K562 (cell line): Measurements from ENCODE around the gene PLCB1.

ENCODE experiments used
- CBX2 ChIP-seq: fragments of 200-600 bp; sonication (generic); IDR thresholded peaks from one replicate; pipeline ENCODE4 v1.6.1; 2012; ENCODE audit warnings: mild to moderate bottlenecking, low read length, inconsistent platforms; ENCODE audit not compliant: insufficient read depth, poor library complexity, severe bottlenecking
- CHD1 ChIP-seq: fragments of 200-600 bp; sonication (generic); IDR thresholded peaks from one replicate; pipeline ENCODE4 v1.6.1; 2012; ENCODE audit warnings: mild to moderate bottlenecking, moderate library complexity, low read length, inconsistent platforms
- CTCF ChIP-seq, 3 experiments: IDR thresholded peaks in 2 of 3; conservative IDR thresholded peaks in 1 of 3; 2 replicates each; pipeline ENCODE4 v1.5.1; 2011 to 2012; ENCODE audit warnings: low read length in 3 of 3, mild to moderate bottlenecking in 3 of 3, control low read depth in 2 of 3, improper control_type of control experiment in 1 of 3, inconsistent platforms in 1 of 3, low read depth in 1 of 3, mixed read lengths in 1 of 3, moderate library complexity in 1 of 3; ENCODE audit not compliant: insufficient read depth in 2 of 3
- MAFF ChIP-seq: IDR thresholded peaks from 2 replicates; pipeline ENCODE4 v1.6.1; 2012; ENCODE audit warnings: low read length, improper control_type of control experiment
- MXI1 ChIP-seq: IDR thresholded peaks from 2 replicates; pipeline ENCODE4 v1.6.1; 2011; ENCODE audit warnings: low read depth, mild to moderate bottlenecking, improper control_type of control experiment, low read length
- SAFB2 ChIP-seq: fragments of 200-400 bp; formaldehyde crosslinking; IDR thresholded peaks from 2 replicates; pipeline ENCODE4 v1.6.1; 2018; ENCODE audit warnings: borderline replicate concordance, low read length, low read depth, moderate library complexity; ENCODE audit not compliant: severe bottlenecking
- SIN3A ChIP-seq, 2 experiments: fragments of 150-350 bp in 1 of 2; IDR thresholded peaks; 2 replicates each; pipeline ENCODE4 v1.6.1; 2011 to 2016; ENCODE audit warnings: borderline replicate concordance in 2 of 2, low read depth in 2 of 2, low read length in 2 of 2, mild to moderate bottlenecking in 2 of 2, moderate library complexity in 2 of 2; ENCODE audit not compliant: control insufficient read depth in 1 of 2
- ZBTB8A ChIP-seq: fragments of 450-650 bp; IDR thresholded peaks from 2 replicates; pipeline ENCODE4 v1.6.1; 2018; ENCODE audit warnings: mild to moderate bottlenecking, moderate library complexity; ENCODE audit not compliant: partially characterized antibody
- ZFP36 ChIP-seq: fragments of 150-350 bp; IDR thresholded peaks from 2 replicates; pipeline ENCODE4 v1.6.1; 2018; ENCODE audit warnings: low read length, low read depth; ENCODE audit not compliant: partially characterized antibody

DNA sequence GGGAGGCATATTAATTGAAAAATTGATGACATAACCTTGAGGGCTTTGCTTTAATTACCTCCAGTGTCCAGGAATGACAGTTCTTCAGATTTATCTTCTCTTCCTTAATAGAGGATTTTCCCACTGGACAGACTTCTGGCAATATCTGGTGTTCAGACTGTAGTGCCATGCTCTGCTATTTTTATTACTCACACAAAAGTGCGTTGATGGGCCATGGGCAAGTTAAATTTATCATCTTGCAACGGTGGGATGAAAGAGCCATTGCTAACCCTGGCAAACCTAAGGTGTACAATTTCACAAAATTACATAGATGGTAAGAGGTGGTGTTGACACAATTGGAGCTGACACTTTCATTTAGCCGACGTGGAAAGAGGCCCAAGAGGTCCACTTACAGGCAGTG lies 683.1 kb downstream of the PLCB1 start:
- TF ChIP-seq CTCF (IDR thresholded peaks at IDR 0.05 in 2 of 3, conservative IDR thresholded peaks at IDR 0.05 in 1 of 3; ENCODE audit: insufficient read depth in 2 of 3, low read depth in 1 of 3, low read length in 3 of 3): no peak
- no peak for TF ChIP-seq SAFB2
- TF ChIP-seq ZBTB8A: no peak
- no peak for TF ChIP-seq MXI1
- no peak for TF ChIP-seq CHD1
- TF ChIP-seq ZFP36: no peak
- TF ChIP-seq CBX2: no peak
- TF ChIP-seq MAFF: no peak
- TF ChIP-seq SIN3A (IDR thresholded peaks at IDR 0.05; ENCODE audit: borderline replicate concordance in 2 of 2, control insufficient read depth in 1 of 2, low read depth in 2 of 2, low read length in 2 of 2): no peak
